Islet precursor cell (in vitro differentiated cells): ENCODE data around the gene WRAP53.

Source experiments
- DNase-seq: peaks from one replicate; pipeline ENCODE4 v3.0.0-alpha.2; 2018

WRAP53 gene

DNA sequence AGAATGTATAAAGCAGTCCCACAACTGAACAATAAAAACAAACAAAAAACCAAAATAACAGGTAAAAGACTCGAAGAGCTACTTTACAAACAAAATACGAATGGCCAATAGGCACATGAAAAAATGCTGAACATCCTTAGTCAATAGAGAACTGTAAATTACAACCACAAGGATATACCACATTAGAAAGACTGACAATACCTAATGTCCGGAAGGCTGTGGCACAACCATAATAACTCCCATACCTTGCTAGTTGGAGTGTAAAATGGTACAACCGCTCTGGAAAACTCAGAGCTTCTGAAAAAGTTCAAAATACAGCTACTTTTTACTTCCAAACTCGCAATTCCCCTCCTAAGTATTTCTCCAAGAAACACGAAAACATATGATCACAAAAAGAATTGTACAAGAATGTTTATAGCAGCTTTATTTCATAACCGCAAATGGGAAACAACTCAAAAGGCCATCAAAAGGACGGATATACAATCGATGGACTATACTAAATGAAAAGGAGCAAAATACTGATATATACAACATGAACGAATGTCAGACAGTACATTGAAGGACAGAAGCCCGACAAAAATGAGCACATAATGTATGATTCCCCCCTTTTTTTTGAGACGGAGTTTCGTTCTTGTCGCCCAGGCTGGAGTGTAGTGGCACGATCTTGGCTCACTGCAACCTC lies 3.3 kb upstream of the WRAP53 start:
- DNase-seq = no peak

DNA sequence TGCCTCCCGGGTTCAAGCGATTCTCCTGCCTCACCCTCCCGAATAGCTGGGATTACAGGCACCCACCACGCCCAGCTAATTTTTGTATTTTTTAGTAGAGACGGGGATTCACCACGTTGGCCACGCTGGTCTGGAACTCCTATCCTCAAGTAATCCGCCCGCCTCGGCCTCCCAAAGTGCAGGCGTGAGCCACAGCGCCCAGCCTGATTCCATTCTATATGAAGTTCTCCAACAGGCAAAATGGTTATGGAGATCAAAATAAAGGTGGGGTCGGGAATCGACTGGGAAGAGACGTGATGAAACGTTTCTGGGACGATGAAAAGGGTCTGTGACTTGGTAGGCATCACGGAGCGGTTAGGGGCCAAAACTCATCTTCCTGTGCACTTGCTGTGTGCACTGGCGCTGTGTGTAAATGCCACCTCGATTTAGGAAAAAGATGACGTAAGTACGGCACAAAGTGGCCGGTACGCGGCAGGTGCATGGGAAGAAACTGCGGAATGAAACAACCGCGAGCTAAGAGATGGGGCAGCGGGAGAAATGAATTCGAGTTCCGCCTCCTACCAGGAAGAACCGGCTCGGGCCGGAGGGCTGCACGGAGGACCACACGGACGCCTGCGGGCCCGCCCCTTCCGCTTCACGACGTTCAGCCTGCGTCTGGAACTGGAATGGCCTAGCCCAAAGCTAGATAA lies 2.6 kb upstream of the WRAP53 start:
- DNase-seq = peak; percentile 97

GRCh38 chr17:7686222-7687071 lies 1.8 kb upstream of the WRAP53 start:
- peak; percentile 90 for DNase-seq

DNA sequence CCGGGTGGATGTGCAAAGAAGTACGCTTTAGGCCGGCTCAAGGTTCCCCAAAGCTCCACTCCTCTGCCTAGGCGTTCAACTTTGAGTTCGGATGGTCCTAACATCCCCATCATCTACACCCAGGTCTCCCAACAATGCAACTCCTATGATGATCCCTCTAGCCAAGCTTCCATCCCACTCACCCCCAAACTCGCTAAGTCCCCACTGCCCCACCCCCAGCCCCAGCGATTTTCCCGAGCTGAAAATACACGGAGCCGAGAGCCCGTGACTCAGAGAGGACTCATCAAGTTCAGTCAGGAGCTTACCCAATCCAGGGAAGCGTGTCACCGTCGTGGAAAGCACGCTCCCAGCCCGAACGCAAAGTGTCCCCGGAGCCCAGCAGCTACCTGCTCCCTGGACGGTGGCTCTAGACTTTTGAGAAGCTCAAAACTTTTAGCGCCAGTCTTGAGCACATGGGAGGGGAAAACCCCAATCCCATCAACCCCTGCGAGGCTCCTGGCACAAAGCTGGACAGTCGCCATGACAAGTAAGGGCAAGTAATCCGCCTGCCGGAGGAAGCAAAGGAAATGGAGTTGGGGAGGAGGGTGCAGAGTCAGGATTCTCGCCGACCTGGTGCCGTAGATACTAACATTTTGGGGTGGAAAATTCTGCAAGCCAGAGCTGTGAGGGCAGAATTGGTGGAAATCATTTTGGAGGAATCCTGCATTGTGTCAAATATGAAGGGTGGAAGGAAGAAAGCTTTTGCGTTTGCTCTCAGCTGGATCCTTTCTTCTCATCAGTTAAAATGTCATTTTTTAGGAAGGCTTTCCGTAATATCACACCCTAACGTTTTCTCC lies 987 bp upstream of the WRAP53 start, which contains the start of gene TP53:
TP53 (minus strand) TSS at position 419 of the 836 bp plus-strand sequence. CDS start 10,896 bp downstream, outside the sequence.
- DNase-seq = peak; percentile 98

GRCh38 chr17:7688808-7689316 lies 585 bp downstream of the WRAP53 start:
- DNase-seq = no peak

DNA sequence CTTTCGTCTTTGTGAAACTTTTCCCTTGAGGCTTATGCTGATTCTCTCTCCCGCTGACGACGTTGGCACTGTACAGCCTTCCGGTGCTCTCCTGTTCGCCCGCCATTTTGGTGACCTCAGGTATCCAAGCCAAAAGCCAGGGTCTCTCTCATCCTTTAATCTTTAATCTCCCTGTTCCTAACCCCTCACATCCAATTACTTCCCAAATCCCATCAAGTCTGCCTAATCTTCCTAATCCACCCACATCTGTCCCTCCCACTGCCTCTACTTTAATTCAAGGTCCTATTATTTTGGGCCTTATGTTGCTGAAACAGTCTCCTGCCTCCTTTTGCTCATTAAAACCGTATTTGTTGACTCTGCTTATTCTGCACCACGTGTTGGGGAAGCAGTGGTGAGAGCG lies 7.3 kb downstream of the WRAP53 start:
- no peak for DNase-seq

DNA sequence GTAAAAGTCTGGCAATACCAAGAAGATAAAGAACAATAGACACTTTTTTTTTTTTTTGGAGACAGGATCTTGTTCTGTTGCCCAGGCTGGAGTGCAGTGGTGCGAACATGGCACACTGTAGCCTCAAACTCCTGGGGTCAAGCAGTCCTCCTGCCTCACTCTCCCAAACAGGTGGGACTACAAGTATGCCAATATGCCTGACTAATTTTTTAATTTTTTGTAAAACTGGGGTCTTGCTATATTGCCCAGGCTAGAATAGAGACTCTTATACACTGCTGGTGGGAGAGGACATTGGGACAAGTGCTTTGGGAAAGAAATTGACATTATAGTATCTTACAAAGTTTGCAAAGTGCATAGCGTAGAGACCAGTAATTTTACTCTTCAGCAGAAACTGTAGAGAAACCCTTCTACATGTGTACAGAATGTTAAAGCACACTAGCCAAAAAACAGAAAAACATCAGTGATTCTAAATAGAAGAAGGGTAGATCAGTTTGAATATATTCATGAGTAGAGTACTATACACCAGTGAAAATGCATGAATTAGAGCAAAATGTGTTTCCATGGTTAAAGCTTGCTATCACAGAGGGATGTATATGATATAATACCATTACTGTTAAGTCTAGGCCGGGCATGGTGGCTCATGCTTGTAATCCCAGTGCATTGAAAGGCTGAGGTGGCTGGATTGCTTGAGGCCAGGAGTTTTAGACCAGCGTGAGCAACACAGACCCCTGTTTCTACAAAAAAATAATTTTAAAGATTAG lies 9.7 kb downstream of the WRAP53 start:
- DNase-seq = no peak

DNA sequence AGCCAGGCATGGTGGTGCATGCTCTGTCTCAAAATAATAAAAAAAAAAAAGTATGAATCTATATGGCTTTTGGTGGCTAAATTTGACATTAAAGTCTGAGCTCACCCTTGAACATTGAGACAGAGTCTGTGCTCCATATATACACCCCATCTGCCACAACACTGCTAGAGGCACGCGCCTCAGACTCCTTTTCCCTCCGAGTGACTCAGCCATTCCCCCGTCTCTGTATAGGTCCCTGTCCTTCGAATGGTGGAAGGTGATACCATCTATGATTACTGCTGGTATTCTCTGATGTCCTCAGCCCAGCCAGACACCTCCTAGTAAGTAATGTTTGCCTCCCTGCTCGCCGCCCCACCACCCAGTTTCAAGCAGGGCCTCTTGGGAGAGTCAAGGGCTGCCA lies 12.2 kb downstream of the WRAP53 start:
- no peak for DNase-seq

DNA sequence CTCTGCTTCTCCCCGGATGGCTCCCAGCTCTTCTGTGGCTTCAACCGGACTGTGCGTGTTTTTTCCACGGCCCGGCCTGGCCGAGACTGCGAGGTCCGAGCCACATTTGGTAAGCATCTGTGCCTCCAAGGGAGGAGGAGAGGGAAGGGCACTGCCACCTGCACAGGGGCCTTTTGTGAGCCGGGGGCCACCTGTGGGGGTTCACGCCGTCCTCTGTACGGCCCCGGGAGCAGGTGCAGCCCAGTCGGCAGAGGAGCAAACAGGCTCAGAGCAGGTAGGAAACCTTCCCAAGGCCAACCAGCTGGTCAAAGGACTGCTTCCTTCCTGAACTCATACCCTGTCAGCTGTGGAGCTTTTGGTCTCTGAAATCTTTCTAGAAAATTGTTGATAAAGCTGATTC lies 13.4 kb downstream of the WRAP53 start:
- DNase-seq = no peak

DNA sequence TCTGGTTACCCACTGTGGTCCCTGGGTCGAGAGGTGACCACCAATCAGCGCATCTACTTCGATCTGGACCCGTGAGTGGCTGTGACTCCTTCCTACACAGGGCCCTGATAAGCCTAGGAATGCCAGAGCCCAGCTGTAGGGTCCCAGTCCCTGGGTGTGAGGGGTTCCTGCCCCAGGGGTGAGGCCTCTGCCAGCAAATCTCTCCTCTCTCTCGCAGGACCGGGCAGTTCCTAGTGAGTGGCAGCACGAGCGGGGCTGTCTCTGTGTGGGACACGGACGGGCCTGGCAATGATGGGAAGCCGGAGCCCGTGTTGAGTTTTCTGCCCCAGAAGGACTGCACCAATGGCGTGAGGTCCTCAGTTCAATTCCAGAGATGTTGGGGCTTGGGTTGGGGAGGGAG lies 14.5 kb downstream of the WRAP53 start:
- peak; percentile 56 for DNase-seq

DNA sequence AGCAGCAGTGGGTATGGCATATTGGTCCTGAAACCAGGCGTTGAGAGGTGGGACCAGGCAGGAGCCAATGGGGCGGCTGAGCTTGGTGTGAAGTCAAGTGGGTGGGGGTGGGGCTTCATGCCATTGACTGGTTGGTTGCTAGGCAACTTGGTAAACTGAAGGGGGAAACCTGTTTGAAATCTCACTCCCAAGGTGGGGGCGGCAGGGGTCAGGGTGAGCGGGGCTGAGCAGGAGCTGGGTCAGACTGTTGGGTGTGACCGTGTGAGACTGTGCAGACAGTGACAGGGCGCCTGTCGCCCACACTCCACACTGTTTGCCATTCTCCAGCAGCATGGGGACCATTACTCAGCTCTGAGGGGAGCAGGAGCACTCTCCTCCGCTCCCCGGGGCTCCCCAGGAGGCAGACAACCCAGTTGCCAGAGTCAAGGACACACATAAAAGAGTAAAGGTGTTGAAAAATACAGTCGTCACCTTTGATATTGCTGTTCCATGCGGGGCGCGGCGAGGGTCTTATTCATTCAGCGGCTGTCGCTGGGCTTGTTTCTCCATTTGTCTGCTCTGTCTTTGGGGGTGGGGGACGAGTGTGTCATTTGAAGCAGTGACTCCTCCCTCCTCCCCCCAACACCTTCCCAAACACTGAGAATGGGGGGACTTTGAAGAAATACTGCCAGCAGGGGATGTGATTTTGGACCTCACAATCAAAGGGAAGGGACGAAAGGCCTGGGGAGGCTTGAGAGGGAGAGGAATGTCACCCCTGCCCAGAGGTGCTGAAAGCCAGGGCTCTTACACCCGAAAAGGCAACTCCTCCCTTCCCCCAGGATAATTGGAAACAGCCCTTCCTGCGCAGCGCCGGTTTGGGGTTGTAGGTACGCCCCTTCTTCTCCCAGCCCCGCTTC lies 15.6 kb downstream of the WRAP53 start:
- peak; percentile 95 for DNase-seq

DNA sequence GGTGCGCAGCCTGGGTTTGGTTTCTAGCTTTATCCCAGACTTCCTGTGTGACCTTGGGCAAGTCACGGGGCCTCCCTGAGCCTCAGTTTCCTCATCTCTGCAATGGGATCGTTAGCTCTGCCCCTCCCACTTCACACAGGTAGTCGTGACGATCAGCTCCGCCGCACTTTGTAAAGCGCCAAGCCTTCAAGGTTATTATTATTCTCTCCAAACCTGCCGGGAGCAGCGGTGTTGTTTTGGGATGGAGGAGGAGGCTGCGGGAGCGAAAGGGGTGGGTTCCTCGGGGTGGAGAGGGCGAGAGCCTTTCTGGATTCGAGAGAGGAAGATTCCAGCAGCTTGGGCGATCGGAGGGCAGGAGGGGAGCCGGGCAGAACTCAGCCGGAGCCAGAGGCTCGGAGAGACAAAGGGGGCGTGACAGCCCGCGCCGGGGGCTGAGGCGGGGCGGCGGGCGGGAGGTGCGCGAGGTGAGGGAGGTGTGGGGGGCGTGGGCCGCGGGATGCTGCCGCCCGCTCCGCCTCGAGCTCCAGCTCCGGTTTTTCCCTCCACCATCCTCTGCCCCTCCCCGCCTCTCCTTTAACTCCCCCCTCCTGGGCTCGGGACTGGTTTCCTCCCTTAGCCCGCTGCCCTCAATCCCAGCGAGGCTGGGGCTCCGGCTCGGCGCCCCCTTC lies 16.5 kb downstream of the WRAP53 start, which contains the start of gene EFNB3:
EFNB3 (plus strand) TSS at position 602 of the 668 bp plus-strand sequence. CDS start 397 bp downstream, outside the sequence.
- DNase-seq = peak; percentile 94

GRCh38 chr17:7705269-7706255 lies 17.3 kb downstream of the WRAP53 start:
- peak; percentile 80 for DNase-seq

- no peak for DNase-seq
Observed at GRCh38 chr17:7706631-7707354, 18.5 kb downstream of the WRAP53 start.

- DNase-seq = no peak
Observed at GRCh38 chr17:7707446-7707845, 19.2 kb downstream of the WRAP53 start.

DNA sequence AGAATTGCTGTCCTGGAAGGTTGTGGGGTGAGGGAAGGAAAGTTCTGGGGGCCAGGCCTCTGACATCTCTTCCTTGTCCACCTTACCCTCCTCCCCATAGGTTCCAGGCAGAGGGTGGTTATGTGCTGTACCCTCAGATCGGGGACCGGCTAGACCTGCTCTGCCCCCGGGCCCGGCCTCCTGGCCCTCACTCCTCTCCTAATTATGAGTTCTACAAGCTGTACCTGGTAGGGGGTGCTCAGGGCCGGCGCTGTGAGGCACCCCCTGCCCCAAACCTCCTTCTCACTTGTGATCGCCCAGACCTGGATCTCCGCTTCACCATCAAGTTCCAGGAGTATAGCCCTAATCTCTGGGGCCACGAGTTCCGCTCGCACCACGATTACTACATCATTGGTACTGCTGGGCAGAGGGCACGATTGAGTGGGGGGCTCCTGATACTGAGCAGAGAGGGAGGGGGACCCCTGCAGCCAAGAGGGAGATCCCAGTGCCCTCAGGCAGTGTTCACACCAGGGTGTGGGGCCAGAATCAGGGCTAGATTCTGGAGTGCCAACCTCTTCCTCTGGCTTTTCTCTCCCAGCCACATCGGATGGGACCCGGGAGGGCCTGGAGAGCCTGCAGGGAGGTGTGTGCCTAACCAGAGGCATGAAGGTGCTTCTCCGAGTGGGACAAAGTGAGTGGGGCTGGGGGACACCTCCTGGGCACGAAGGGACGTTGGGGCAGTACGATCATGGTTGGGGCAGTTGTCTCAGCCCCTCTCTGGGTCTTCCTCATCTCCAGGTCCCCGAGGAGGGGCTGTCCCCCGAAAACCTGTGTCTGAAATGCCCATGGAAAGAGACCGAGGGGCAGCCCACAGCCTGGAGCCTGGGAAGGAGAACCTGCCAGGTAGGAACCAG lies 19.8 kb downstream of the WRAP53 start:
- DNase-seq = no peak

DNA sequence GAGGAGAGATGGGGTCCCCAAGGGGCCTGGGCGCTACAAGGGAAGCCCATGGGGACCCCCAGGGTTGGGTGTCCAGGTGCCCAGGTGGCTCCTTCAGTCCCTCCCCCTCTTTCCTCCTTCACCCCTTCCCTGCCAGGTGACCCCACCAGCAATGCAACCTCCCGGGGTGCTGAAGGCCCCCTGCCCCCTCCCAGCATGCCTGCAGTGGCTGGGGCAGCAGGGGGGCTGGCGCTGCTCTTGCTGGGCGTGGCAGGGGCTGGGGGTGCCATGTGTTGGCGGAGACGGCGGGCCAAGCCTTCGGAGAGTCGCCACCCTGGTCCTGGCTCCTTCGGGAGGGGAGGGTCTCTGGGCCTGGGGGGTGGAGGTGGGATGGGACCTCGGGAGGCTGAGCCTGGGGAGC lies 20.8 kb downstream of the WRAP53 start:
- no peak for DNase-seq
